ENCODE measurements around the gene THOC2. TPM values are rescaled to one million over a fixed set of nuclear protein-coding genes. Genes with fewer than 3 reads are reported as not detected.

Gene THOC2
- total RNA-seq, 2 donors from 2014 or later, result 88.8 to 93.2 TPM

DNA sequence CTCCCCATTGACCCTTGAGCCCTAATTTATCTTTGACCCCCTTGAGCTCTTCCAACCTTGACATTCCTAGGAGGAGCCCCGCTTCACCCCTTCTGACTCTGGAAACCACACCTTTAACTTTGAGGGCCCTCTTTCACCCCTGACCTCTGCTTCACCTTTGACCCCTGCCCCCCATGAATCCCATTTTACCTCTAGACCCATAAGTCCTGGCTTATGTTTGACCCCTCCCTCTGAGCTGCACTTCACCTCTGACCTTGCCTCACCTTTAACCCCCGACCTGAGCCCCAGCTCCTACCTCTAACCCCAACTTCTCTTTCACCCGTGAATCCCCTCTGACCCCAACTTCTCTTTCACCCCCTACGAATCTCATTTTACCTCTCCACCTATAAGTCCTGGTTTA, 169.7 kb downstream of the THOC2 start:
- H3K9ac ChIP-seq (ENCODE audit: extremely low read depth, low read length, poor library complexity, severe bottlenecking), result no peak overlapping the region
- Mint-ChIP-seq H3K9me3 (peaks cover 78% of the 10 kb centered on the region), H3K36me3 (ENCODE audit: low read depth) (peaks cover 2% of the 10 kb centered on the region), H3K4me3 (no peak overlapping the region), H3K27ac (no peak overlapping the region), H3K27me3 (ENCODE audit: insufficient read depth) (no peaks in the 10 kb centered on the region), H3K4me1 (no peaks in the 10 kb centered on the region)
- H3K27ac ChIP-seq (ENCODE audit: low read depth, low read length), result no peak overlapping the region
- H3K4me3 ChIP-seq (ENCODE audit: low read length), result no peak overlapping the region
- DNase-seq, result no peak
- 82% methylated on average over 4 of the region's 4 CpGs; no CpG with 5 or more reads in 1 of the 2 experiments for WGBS, 2 experiments (ENCODE audit: insufficient coverage in 1 of 2, insufficient read length in 1 of 2)
- TF ChIP-seq, protein P1, sequence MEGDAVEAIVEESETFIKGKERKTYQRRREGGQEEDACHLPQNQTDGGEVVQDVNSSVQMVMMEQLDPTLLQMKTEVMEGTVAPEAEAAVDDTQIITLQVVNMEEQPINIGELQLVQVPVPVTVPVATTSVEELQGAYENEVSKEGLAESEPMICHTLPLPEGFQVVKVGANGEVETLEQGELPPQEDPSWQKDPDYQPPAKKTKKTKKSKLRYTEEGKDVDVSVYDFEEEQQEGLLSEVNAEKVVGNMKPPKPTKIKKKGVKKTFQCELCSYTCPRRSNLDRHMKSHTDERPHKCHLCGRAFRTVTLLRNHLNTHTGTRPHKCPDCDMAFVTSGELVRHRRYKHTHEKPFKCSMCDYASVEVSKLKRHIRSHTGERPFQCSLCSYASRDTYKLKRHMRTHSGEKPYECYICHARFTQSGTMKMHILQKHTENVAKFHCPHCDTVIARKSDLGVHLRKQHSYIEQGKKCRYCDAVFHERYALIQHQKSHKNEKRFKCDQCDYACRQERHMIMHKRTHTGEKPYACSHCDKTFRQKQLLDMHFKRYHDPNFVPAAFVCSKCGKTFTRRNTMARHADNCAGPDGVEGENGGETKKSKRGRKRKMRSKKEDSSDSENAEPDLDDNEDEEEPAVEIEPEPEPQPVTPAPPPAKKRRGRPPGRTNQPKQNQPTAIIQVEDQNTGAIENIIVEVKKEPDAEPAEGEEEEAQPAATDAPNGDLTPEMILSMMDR (conservative IDR thresholded peaks at IDR 0.05), result no peak
- no peaks in the 10 kb centered on the region for H3K9me3 ChIP-seq (ENCODE audit: control insufficient read depth, low read length)
- no peaks in the 10 kb centered on the region for H3K4me1 ChIP-seq (ENCODE audit: control insufficient read depth, insufficient read depth, low read length)
- no peaks in the 10 kb centered on the region for H3K36me3 ChIP-seq (ENCODE audit: control insufficient read depth, insufficient read depth, low read length)
- H3K27me3 ChIP-seq (ENCODE audit: control insufficient read depth, insufficient read depth, low read length, poor library complexity, severe bottlenecking), result no peaks in the 10 kb centered on the region

DNA sequence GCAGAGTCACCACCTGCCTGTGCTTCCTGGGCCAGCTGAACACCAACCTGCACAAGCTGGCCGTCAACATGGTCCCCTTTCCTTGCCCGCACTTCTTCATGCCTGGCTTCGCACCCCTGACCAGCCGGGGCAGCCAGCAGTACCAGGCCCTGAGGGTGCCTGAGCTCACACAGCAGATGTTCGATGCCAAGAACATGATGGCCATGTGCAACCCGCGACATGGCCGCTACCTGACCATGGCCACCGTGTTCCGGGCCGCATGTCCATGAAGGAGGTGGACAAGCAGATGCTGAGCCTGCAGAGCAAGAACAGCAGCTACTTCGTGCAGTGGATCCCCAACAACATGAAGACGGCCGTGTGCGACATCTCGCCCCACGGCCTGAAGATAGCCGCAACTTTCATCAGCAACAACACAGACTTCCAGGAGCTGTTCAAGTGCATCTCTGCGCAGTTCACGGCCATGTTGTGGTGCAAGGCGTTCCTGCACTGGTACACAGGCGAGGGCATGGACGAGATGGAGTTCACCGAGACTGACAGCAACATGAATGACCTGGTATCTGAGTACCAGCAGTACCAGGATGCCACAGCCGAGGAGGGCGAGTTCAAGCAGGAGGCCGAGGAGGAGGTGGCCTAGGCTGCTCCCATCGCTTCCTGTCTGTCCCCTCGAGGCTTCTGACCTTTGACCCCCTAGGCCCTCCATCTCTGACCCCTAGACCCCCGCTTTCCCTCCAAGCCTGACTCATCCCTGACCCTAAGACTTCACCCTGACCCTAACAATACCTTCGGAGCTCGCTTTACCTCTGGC, 170.3 kb downstream of the THOC2 start:
- no peaks in the 10 kb centered on the region for H3K9me3 ChIP-seq (ENCODE audit: control insufficient read depth, low read length)
- H3K36me3 ChIP-seq (ENCODE audit: control insufficient read depth, insufficient read depth, low read length), result no peaks in the 10 kb centered on the region
- H3K9me3 Mint-ChIP-seq, result peaks cover 78% of the 10 kb centered on the region
- H3K27me3 ChIP-seq (ENCODE audit: control insufficient read depth, insufficient read depth, low read length, poor library complexity, severe bottlenecking), result no peaks in the 10 kb centered on the region
- no peak overlapping the region for H3K27ac Mint-ChIP-seq
- TF ChIP-seq, protein P1 (conservative IDR thresholded peaks at IDR 0.05), result no peak
- no peak overlapping the region for H3K4me3 Mint-ChIP-seq
- H3K4me3 ChIP-seq (ENCODE audit: low read length), result no peak overlapping the region
- DNase-seq, result no peak
- H3K4me1 ChIP-seq (ENCODE audit: control insufficient read depth, insufficient read depth, low read length), result no peaks in the 10 kb centered on the region
- H3K27me3 Mint-ChIP-seq (ENCODE audit: insufficient read depth), result no peaks in the 10 kb centered on the region
- no peak overlapping the region for H3K27ac ChIP-seq (ENCODE audit: low read depth, low read length)
- no peak overlapping the region for H3K9ac ChIP-seq (ENCODE audit: extremely low read depth, low read length, poor library complexity, severe bottlenecking)
- H3K36me3 Mint-ChIP-seq (ENCODE audit: low read depth), result peaks cover 2% of the 10 kb centered on the region
- 95% methylated on average over 32 of the region's 32 CpGs; no CpG with 5 or more reads in 1 of the 2 experiments for WGBS, 2 experiments (ENCODE audit: insufficient coverage in 1 of 2, insufficient read length in 1 of 2)
- H3K4me1 Mint-ChIP-seq, result no peaks in the 10 kb centered on the region

DNA sequence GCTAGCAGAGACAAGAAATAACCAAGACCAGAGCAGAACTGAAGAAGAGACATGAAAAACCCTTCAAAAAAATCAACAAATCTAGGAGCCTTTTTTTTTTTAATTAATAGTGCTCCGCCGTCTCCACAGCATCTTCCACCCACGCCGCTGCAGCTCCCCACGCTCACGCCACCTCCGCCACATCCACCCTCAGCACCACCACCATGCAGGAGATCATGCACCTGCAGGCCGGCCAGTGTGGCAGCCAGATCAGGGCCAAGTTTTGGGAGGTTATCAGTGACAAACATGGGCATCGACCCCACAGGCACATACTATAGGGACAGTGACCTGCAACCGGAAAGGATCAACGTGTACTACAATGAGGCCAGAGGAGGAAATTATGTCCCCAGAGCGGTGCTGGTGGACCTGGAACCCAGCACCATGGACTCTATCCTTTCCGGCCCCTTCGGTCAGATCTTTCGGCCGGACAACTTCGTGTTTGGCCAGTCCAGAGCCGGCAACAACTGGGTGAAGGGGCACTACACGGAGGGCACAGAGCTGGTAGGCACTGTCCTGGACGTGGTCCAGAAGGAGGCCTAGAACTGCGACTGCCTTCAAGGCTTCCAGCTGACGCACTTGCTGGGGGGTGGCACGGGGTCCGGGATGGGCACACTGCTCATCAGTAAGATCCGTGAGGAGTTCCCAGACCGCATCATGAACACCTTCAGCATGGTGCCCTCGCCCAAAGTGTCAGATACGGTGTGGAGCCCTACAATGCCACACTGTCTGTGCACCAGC, 171.2 kb downstream of the THOC2 start:
- no peak overlapping the region for H3K4me3 Mint-ChIP-seq
- TF ChIP-seq, protein P1 (conservative IDR thresholded peaks at IDR 0.05), result no peak
- 95 to 100% methylated on average over 4 to 28 of the region's 28 CpGs for WGBS, 2 experiments (ENCODE audit: insufficient coverage in 1 of 2, insufficient read length in 1 of 2)
- no peak for DNase-seq
- H3K27me3 Mint-ChIP-seq (ENCODE audit: insufficient read depth), result no peaks in the 10 kb centered on the region
- Histone ChIP-seq H3K27me3 (ENCODE audit: control insufficient read depth, insufficient read depth, low read length, poor library complexity, severe bottlenecking) (no peaks in the 10 kb centered on the region), H3K4me1 (ENCODE audit: control insufficient read depth, insufficient read depth, low read length) (no peaks in the 10 kb centered on the region), H3K36me3 (ENCODE audit: control insufficient read depth, insufficient read depth, low read length) (no peaks in the 10 kb centered on the region), H3K4me3 (ENCODE audit: low read length) (no peak overlapping the region), H3K9ac (ENCODE audit: extremely low read depth, low read length, poor library complexity, severe bottlenecking) (no peak overlapping the region), H3K27ac (ENCODE audit: low read depth, low read length) (no peak overlapping the region), H3K9me3 (ENCODE audit: control insufficient read depth, low read length) (no peaks in the 10 kb centered on the region)
- peaks cover 2% of the 10 kb centered on the region for H3K36me3 Mint-ChIP-seq (ENCODE audit: low read depth)
- H3K27ac Mint-ChIP-seq, result no peak overlapping the region
- H3K9me3 Mint-ChIP-seq, result peaks cover 72% of the 10 kb centered on the region
- H3K4me1 Mint-ChIP-seq, result no peaks in the 10 kb centered on the region
